IPS-15b (cell line): ENCODE data around the gene RAP2A.

Experiments
- H3K27me3 ChIP-seq: one replicate; pipeline ENCODE4 v1.6.1; 2013; ENCODE audit warnings: low read length; ENCODE audit not compliant: control insufficient read depth, insufficient read depth
- H3K36me3 ChIP-seq: one replicate; pipeline ENCODE4 v1.6.1; 2013; ENCODE audit warnings: low read length; ENCODE audit not compliant: control insufficient read depth, insufficient read depth
- H3K4me1 ChIP-seq: one replicate; pipeline ENCODE4 v1.6.1; 2013; ENCODE audit warnings: mild to moderate bottlenecking, low read length; ENCODE audit not compliant: control insufficient read depth, insufficient read depth
- H3K4me3 ChIP-seq: one replicate; pipeline ENCODE4 v1.5.1; 2013; ENCODE audit warnings: low read depth, low read length
- H3K9ac ChIP-seq: one replicate; pipeline ENCODE4 v1.6.1; 2013; ENCODE audit warnings: low read depth, mild to moderate bottlenecking, low read length
- H3K9me3 ChIP-seq: one replicate; pipeline ENCODE4 v1.6.1; 2013; ENCODE audit warnings: mild to moderate bottlenecking, low read length; ENCODE audit not compliant: control insufficient read depth, insufficient read depth

Gene RAP2A

DNA sequence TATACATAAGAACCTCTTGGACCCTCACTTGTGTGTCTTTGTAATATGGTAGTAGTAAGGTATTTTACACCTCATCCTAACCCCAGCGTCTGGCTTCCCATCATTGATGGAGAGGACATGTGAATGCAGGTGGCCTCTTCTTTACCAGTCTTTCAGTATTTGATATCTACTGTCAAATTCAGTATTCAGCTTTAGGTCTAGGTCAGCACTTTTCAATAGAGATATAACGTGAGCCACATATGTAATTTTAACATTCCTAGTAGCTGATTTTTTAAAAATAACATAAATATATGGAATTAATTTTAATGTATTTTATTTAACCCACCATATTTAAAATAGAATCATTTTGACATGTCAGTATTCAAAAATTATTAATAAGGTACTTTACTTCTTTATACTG lies 2.9 kb downstream of the RAP2A start:
- Histone ChIP-seq H3K36me3 (no peaks in the 10 kb centered on the region), H3K27me3 (no peaks in the 10 kb centered on the region), H3K4me3 (no peak overlapping the region), H3K4me1 (no peaks in the 10 kb centered on the region), H3K9me3 (no peaks in the 10 kb centered on the region), H3K9ac (no peak overlapping the region)

DNA sequence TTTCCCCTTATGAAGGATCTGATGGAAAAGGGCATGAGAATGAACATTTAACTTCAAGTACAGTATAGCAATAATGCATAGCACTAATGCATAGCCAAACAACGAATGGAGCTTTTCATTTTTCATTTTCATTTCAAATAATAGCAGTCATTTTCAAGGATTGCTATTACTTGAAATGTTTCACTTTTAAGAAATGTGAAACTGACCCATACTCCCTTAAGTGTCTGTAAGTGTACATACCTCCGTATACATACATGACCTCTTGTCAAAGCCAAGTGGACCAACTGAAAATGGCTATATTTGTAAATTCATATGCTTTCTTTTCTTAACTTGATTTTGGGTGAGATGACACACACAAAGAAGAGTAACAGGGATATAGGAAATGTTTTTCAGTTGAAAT lies 3.8 kb downstream of the RAP2A start:
- H3K9ac ChIP-seq, result no peak overlapping the region
- H3K27me3 ChIP-seq, result no peaks in the 10 kb centered on the region
- no peaks in the 10 kb centered on the region for H3K9me3 ChIP-seq
- no peaks in the 10 kb centered on the region for H3K4me1 ChIP-seq
- H3K4me3 ChIP-seq, result no peak overlapping the region
- H3K36me3 ChIP-seq, result no peaks in the 10 kb centered on the region

DNA sequence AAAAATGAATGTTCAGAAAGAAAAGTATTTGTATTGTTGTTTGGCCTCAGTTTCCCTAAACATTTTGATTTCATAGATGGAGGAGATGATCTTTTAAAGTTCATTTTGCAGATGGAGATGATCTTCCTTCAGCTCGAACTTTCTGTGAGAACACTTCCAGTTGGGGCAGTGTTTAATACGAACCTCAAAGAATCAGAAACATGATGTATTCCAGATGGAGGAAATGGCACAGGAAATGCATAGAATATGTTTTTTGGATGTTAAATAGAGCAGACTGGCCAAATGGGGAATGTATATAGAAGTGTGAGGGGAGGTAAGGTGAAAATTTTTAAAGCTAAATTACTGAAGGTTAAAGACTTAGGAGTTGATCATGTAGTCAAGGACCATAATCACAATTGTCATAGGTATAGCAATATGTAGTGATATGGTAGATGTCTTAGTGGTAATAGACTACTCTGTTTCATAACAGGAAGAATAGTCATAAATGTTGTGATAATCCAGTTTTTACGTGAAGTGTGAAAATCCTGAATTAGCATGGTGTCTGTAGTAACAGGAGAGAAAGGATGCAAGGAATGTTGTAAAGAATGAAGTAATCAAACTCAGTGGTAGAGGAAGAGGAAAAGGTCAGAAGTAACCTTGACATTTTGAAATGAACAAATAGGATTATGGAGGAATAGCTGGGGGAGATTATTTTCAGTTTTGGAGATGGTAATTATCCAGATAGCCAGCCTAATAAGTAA lies 5.1 kb downstream of the RAP2A start:
- Histone ChIP-seq H3K4me3 (no peak overlapping the region), H3K4me1 (no peaks in the 10 kb centered on the region), H3K9ac (no peak overlapping the region), H3K9me3 (no peaks in the 10 kb centered on the region), H3K36me3 (no peaks in the 10 kb centered on the region), H3K27me3 (no peaks in the 10 kb centered on the region)

DNA sequence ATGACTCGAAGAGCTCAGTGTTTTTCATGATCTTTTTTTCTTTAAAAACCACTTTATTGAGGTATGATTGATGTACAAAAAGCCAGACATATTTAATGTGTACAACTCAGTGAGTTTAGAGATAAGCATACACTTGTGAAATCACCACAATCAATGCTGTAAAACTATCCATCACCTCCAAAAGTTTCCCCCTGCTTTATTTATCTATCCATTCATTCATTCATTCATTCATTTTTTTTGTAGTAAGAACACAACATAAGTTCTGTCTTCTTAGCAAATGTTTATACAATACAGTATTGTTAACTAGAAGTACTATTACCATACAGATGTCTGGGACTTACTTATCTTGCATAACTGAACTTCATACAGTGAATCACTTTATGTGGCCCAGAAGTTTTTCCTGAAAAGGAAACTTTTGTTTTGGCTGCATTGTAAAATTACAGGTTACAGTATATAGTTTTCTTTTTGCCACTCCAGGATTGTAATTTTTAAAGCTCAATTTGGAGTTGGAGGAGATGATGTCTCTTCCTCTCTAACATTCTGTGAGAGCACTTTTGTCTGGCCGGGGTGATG lies 6.7 kb downstream of the RAP2A start:
- H3K9me3 ChIP-seq, result no peaks in the 10 kb centered on the region
- H3K4me1 ChIP-seq, result no peaks in the 10 kb centered on the region
- H3K27me3 ChIP-seq, result no peaks in the 10 kb centered on the region
- H3K4me3 ChIP-seq, result no peak overlapping the region
- H3K9ac ChIP-seq, result no peak overlapping the region
- no peaks in the 10 kb centered on the region for H3K36me3 ChIP-seq

DNA sequence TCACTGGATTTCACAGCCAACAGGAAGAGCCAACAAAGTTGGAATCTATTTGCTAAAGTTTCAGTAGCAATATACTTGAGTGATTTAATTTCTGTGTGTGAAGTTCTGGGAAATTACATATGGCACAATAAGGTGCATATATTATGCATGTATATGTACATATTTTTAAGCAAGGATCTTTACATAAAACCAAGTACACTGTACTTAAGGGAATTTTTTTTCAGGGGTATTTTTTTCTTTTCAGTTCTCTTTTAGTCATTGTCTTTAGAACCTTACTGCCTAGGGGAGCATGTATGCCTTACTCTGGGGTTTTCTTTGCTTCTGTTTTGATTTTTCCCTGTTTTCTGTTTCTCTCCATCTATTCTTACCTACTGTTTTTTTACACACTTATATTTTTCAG lies 7.4 kb downstream of the RAP2A start:
- H3K9ac ChIP-seq, result no peak overlapping the region
- H3K36me3 ChIP-seq, result no peaks in the 10 kb centered on the region
- no peak overlapping the region for H3K4me3 ChIP-seq
- no peaks in the 10 kb centered on the region for H3K27me3 ChIP-seq
- no peaks in the 10 kb centered on the region for H3K4me1 ChIP-seq
- no peaks in the 10 kb centered on the region for H3K9me3 ChIP-seq

- no peak overlapping the region for H3K4me3 ChIP-seq
- H3K4me1 ChIP-seq, result no peaks in the 10 kb centered on the region
- H3K9me3 ChIP-seq, result no peaks in the 10 kb centered on the region
- no peak overlapping the region for H3K9ac ChIP-seq
- H3K27me3 ChIP-seq, result no peaks in the 10 kb centered on the region
- H3K36me3 ChIP-seq, result no peaks in the 10 kb centered on the region
Observed at GRCh38 chr13:97445522-97446187, 11.7 kb downstream of the RAP2A start.

- Histone ChIP-seq H3K4me3 (no peak overlapping the region), H3K27me3 (no peaks in the 10 kb centered on the region), H3K4me1 (no peaks in the 10 kb centered on the region), H3K9me3 (no peaks in the 10 kb centered on the region), H3K36me3 (no peaks in the 10 kb centered on the region), H3K9ac (no peak overlapping the region)
Observed at GRCh38 chr13:97446448-97446847, 12.5 kb downstream of the RAP2A start.

DNA sequence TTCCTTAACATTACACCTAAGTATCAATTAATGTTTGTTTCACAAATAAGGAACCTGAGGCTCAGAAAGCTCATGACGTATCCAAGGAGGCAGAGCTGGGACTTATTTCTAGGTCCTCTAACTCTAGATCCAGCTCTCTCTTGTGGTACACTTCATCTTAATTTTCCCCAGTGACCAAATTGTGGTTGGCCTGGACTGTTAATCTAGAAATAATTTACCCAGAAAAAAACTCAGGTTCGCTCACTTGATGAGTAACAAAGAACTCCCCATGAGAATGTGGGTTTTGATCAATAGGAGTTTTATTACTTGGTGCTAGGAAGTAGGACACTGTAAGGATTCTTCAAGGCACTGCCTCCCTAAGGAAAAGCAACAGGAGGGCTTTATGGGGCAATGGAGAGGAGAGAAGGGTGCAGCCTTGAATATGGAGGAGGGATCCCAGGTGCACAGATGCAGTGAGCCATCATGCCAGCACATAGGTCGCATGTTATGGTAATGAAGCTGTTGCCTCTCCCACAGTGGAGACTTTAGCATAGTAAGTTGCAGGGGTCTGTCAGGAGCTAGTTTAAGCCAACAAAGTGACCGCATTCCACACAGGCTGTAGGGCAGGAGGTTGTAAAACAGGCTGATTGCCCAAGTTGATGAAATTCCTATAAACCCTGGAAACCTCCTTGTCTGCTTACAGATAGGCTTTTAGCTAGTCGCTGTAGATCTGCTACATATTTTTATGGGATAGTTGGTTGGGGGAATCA lies 14.7 kb downstream of the RAP2A start:
- no peak overlapping the region for H3K9ac ChIP-seq
- H3K9me3 ChIP-seq, result no peaks in the 10 kb centered on the region
- no peaks in the 10 kb centered on the region for H3K36me3 ChIP-seq
- H3K4me3 ChIP-seq, result no peak overlapping the region
- H3K27me3 ChIP-seq, result no peaks in the 10 kb centered on the region
- H3K4me1 ChIP-seq, result peaks cover 2% of the 10 kb centered on the region

DNA sequence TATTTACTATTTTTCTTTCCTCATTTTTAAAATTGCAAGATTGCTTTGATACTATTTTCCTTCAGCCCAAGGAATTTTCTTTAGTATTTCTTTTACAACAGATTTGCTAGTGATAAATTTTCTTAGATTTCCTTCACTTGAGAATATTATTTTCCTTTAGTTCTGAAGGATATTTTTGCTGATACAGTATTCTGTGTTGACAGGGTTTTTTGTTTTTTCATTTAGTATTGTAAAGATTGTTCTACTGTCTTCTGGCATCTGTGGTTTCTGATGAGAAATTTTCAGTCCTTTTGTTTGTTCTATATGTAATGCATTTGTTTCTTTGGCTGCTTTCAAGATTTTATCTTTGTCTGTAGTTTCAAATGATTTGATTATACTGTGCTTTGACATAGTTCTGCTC lies 20.7 kb downstream of the RAP2A start:
- Histone ChIP-seq H3K9me3 (no peaks in the 10 kb centered on the region), H3K4me3 (no peak overlapping the region), H3K36me3 (no peaks in the 10 kb centered on the region), H3K9ac (no peak overlapping the region), H3K27me3 (no peaks in the 10 kb centered on the region), H3K4me1 (peaks cover 2% of the 10 kb centered on the region)

- no peak overlapping the region for H3K4me3 ChIP-seq
- H3K27me3 ChIP-seq, result no peaks in the 10 kb centered on the region
- no peaks in the 10 kb centered on the region for H3K36me3 ChIP-seq
- no peak overlapping the region for H3K9ac ChIP-seq
- no peaks in the 10 kb centered on the region for H3K9me3 ChIP-seq
- H3K4me1 ChIP-seq, result peaks cover 2% of the 10 kb centered on the region
Observed at GRCh38 chr13:97456047-97456446, 22.1 kb downstream of the RAP2A start.

DNA sequence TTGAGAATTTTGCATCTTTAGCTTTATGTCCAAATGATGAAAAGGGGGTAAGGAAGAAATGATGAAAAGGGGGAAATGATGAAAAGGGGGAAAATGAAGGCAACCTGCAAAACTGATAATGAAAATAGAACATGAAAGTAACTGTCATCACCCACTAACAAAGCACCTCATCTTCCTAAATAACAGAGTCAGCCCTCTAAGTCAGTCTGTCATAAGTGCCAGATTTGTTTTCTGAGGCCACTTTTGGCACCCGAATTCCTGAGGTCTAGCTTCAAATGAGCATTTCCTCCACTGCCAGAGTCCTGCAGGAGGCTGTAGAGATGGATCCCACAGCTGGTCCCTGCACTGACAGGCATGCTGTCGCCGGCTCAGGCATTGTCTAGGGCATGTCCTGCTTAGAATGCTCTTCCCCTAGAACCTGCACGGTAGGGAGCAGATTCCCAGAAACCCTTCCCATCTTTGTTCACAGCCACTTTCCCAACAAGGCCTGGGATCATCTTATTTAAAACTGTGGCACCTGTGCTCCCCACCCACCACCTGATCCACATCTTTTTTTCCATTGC lies 25.3 kb downstream of the RAP2A start:
- no peak overlapping the region for H3K4me3 ChIP-seq
- H3K9me3 ChIP-seq, result no peaks in the 10 kb centered on the region
- H3K36me3 ChIP-seq, result peaks cover 2% of the 10 kb centered on the region
- no peaks in the 10 kb centered on the region for H3K4me1 ChIP-seq
- no peak overlapping the region for H3K9ac ChIP-seq
- no peaks in the 10 kb centered on the region for H3K27me3 ChIP-seq
